WTC11 (cell line): Measurements from ENCODE around the gene ROBO1. TPM values are rescaled to one million over a fixed set of nuclear protein-coding genes. Genes with fewer than 3 reads are reported as not detected.

ENCODE experiments used
- ATAC-seq: fragments of 200-7000 bp; cut with Tn5 transposase; 2 replicates; pipeline ENCODE4 v1.10.0; 2021; ENCODE audit warnings: mild to moderate bottlenecking, moderate library complexity
- CTCF ChIA-PET: fragments of 300-600 bp; sonication (Branson Sonifier 250); formaldehyde crosslinking; loops from one replicate; lab custom pipeline; 2021; ENCODE audit warnings: antibody characterized with exemption; lab: Charles Lee
- POLR2A ChIA-PET: fragments of 350-600 bp; sonication (Branson Sonifier 250); formaldehyde crosslinking; loops from one replicate; lab custom pipeline; 2021; ENCODE audit warnings: antibody characterized with exemption; lab: Charles Lee
- DNase-seq: peaks from one replicate; pipeline ENCODE4 v3.0.0; 2021; ENCODE audit warnings: low spot score
- H3K27ac Mint-ChIP-seq: 2 replicates; pipeline ENCODE4 v1.8.0; 2021; ENCODE audit warnings: mixed read lengths
- H3K27me3 Mint-ChIP-seq: 2 replicates; pipeline ENCODE4 v1.8.0; 2021; ENCODE audit warnings: low read depth, mild to moderate bottlenecking, moderate library complexity, mixed read lengths
- H3K36me3 Mint-ChIP-seq: 2 replicates; pipeline ENCODE4 v1.8.0; 2021; ENCODE audit warnings: mixed read lengths
- H3K4me1 Mint-ChIP-seq: 2 replicates; pipeline ENCODE4 v1.8.0; 2022; ENCODE audit warnings: mixed read lengths
- H3K4me3 Mint-ChIP-seq: 2 replicates; pipeline ENCODE4 v1.8.0; 2021; ENCODE audit warnings: mild to moderate bottlenecking, moderate library complexity, mixed read lengths
- H3K9me3 Mint-ChIP-seq: 2 replicates; pipeline ENCODE4 v1.8.0; 2021; ENCODE audit warnings: mixed read lengths
- ELF4 ChIP-seq: sonication (generic); formaldehyde crosslinking; IDR thresholded peaks from 2 replicates; pipeline ENCODE4 v1.8.1; 2022; ENCODE audit warnings: low read depth, mild to moderate bottlenecking, moderate library complexity, missing genetic modification reagents
- JAZF1 ChIP-seq: fragments of 250-450 bp; sonication (Bioruptor Pico); IDR thresholded peaks from 2 replicates; pipeline ENCODE4 v1.9.0; 2021; ENCODE audit warnings: moderate library complexity, mild to moderate bottlenecking, inconsistent platforms
- NR3C1 ChIP-seq: sonication (generic); formaldehyde crosslinking; conservative IDR thresholded peaks from 2 replicates; pipeline ENCODE4 v1.8.1; 2023; ENCODE audit warnings: low read depth, mild to moderate bottlenecking, missing genetic modification reagents
- OVOL2 ChIP-seq: fragments of 250-450 bp; sonication (Bioruptor Pico); IDR thresholded peaks from 2 replicates; pipeline ENCODE4 v1.9.0; 2021; ENCODE audit warnings: mild to moderate bottlenecking, borderline replicate concordance
- RELA ChIP-seq: sonication (generic); formaldehyde crosslinking; IDR thresholded peaks from 2 replicates; pipeline ENCODE4 v1.8.1; 2022; ENCODE audit warnings: missing genetic modification reagents, mild to moderate bottlenecking, borderline replicate concordance
- SMAD3 ChIP-seq: sonication (generic); formaldehyde crosslinking; IDR thresholded peaks from 2 replicates; pipeline ENCODE4 v1.8.0; 2022; ENCODE audit warnings: missing genetic modification reagents, mild to moderate bottlenecking, borderline replicate concordance
- TCF7 ChIP-seq: sonication (generic); formaldehyde crosslinking; IDR thresholded peaks from 2 replicates; pipeline ENCODE4 v1.8.0; 2022; ENCODE audit warnings: mild to moderate bottlenecking, low read depth, missing genetic modification reagents, moderate library complexity
- ZNF396 ChIP-seq: fragments of 250-450 bp; sonication (Bioruptor Pico); IDR thresholded peaks from 2 replicates; pipeline ENCODE4 v1.8.0; 2021; ENCODE audit warnings: mild to moderate bottlenecking, moderate library complexity, borderline replicate concordance
- ZNF416 ChIP-seq: fragments of 250-450 bp; sonication (Bioruptor Pico); IDR thresholded peaks from 2 replicates; pipeline ENCODE4 v1.9.0; 2021; ENCODE audit warnings: mild to moderate bottlenecking, inconsistent platforms
- total RNA-seq: library from RNA; stranded (reverse); gene quantifications from 3 replicates; pipeline ENCODE4 v1.2.3, GENCODE V29; 2021
- TF ChIP-seq, protein P1 (sequence below): sonication (generic); formaldehyde crosslinking; IDR thresholded peaks from 2 replicates; pipeline ENCODE4 v1.8.1; 2023; ENCODE audit warnings: mild to moderate bottlenecking, missing genetic modification reagents, moderate library complexity
- TF ChIP-seq, protein P2 (sequence below): sonication (generic); formaldehyde crosslinking; conservative IDR thresholded peaks from 2 replicates; pipeline ENCODE4 v1.8.1; 2023; ENCODE audit warnings: mild to moderate bottlenecking, low read depth, missing genetic modification reagents, moderate library complexity
- TF ChIP-seq, protein P3 (sequence below): fragments of 250-450 bp; sonication (Bioruptor Pico); IDR thresholded peaks from 2 replicates; pipeline ENCODE4 v1.8.0; 2021; ENCODE audit warnings: mild to moderate bottlenecking
- TF ChIP-seq, protein P4 (sequence below): fragments of 250-450 bp; sonication (Bioruptor Pico); IDR thresholded peaks from 2 replicates; pipeline ENCODE4 v1.9.0; 2021; ENCODE audit warnings: mild to moderate bottlenecking
- TF ChIP-seq, protein P5 (sequence below): sonication (generic); formaldehyde crosslinking; IDR thresholded peaks from 2 replicates; pipeline ENCODE4 v1.8.1; 2023; ENCODE audit warnings: mild to moderate bottlenecking, missing genetic modification reagents, moderate library complexity
- TF ChIP-seq, protein P6 (sequence below): sonication (generic); formaldehyde crosslinking; IDR thresholded peaks from 2 replicates; pipeline ENCODE4 v1.8.0; 2022; ENCODE audit warnings: missing genetic modification reagents

ROBO1 gene
- total RNA-seq, 1 experiment from 2014 or later: 90.9 TPM

DNA sequence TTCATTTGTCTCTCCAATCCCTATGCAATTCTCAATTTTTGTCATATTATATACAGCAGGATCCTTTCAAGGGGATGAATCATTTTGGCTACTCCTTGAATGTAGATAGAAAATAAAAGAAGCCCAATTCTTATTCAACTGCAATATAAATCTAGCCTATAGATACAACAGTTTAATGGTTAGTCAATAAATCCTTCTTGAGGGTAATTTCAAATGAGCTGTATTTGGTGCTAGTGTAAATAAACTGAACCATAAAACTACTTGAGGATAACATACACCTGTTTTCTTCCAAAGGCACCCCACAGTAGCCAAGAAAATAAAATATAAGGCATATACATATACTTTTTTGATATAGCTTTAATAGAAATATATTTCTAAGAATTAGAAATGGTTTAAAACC, 830.3 kb downstream of the ROBO1 start:
- TF ChIP-seq, protein P1, sequence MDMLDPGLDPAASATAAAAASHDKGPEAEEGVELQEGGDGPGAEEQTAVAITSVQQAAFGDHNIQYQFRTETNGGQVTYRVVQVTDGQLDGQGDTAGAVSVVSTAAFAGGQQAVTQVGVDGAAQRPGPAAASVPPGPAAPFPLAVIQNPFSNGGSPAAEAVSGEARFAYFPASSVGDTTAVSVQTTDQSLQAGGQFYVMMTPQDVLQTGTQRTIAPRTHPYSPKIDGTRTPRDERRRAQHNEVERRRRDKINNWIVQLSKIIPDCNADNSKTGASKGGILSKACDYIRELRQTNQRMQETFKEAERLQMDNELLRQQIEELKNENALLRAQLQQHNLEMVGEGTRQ (CRISPR knock-in tag): no peak
- TF ChIP-seq RELA (CRISPR knock-in tag): no peak
- TF ChIP-seq OVOL2 (CRISPR knock-in tag): no peak
- TF ChIP-seq, protein P2, sequence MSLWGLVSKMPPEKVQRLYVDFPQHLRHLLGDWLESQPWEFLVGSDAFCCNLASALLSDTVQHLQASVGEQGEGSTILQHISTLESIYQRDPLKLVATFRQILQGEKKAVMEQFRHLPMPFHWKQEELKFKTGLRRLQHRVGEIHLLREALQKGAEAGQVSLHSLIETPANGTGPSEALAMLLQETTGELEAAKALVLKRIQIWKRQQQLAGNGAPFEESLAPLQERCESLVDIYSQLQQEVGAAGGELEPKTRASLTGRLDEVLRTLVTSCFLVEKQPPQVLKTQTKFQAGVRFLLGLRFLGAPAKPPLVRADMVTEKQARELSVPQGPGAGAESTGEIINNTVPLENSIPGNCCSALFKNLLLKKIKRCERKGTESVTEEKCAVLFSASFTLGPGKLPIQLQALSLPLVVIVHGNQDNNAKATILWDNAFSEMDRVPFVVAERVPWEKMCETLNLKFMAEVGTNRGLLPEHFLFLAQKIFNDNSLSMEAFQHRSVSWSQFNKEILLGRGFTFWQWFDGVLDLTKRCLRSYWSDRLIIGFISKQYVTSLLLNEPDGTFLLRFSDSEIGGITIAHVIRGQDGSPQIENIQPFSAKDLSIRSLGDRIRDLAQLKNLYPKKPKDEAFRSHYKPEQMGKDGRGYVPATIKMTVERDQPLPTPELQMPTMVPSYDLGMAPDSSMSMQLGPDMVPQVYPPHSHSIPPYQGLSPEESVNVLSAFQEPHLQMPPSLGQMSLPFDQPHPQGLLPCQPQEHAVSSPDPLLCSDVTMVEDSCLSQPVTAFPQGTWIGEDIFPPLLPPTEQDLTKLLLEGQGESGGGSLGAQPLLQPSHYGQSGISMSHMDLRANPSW: no peak
- TF ChIP-seq, protein P3, sequence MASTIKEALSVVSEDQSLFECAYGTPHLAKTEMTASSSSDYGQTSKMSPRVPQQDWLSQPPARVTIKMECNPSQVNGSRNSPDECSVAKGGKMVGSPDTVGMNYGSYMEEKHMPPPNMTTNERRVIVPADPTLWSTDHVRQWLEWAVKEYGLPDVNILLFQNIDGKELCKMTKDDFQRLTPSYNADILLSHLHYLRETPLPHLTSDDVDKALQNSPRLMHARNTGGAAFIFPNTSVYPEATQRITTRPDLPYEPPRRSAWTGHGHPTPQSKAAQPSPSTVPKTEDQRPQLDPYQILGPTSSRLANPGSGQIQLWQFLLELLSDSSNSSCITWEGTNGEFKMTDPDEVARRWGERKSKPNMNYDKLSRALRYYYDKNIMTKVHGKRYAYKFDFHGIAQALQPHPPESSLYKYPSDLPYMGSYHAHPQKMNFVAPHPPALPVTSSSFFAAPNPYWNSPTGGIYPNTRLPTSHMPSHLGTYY (CRISPR knock-in tag): no peak
- TF ChIP-seq, protein P4, sequence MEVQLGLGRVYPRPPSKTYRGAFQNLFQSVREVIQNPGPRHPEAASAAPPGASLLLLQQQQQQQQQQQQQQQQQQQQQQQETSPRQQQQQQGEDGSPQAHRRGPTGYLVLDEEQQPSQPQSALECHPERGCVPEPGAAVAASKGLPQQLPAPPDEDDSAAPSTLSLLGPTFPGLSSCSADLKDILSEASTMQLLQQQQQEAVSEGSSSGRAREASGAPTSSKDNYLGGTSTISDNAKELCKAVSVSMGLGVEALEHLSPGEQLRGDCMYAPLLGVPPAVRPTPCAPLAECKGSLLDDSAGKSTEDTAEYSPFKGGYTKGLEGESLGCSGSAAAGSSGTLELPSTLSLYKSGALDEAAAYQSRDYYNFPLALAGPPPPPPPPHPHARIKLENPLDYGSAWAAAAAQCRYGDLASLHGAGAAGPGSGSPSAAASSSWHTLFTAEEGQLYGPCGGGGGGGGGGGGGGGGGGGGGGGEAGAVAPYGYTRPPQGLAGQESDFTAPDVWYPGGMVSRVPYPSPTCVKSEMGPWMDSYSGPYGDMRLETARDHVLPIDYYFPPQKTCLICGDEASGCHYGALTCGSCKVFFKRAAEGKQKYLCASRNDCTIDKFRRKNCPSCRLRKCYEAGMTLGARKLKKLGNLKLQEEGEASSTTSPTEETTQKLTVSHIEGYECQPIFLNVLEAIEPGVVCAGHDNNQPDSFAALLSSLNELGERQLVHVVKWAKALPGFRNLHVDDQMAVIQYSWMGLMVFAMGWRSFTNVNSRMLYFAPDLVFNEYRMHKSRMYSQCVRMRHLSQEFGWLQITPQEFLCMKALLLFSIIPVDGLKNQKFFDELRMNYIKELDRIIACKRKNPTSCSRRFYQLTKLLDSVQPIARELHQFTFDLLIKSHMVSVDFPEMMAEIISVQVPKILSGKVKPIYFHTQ: no peak
- TF ChIP-seq ZNF416 (CRISPR knock-in tag): no peak
- no peak for TF ChIP-seq JAZF1 (CRISPR knock-in tag)
- ATAC-seq (no peak), DNase-seq (no peak)
- Mint-ChIP-seq H3K4me3 (no peak overlapping the region), H3K4me1 (no peaks in the 10 kb centered on the region), H3K9me3 (peaks cover 13% of the 10 kb centered on the region), H3K27me3 (no peaks in the 10 kb centered on the region), H3K27ac (no peak overlapping the region), H3K36me3 (peaks cover 21% of the 10 kb centered on the region)
- ChIA-PET CTCF (no interaction called here), POLR2A (no interaction called here)

DNA sequence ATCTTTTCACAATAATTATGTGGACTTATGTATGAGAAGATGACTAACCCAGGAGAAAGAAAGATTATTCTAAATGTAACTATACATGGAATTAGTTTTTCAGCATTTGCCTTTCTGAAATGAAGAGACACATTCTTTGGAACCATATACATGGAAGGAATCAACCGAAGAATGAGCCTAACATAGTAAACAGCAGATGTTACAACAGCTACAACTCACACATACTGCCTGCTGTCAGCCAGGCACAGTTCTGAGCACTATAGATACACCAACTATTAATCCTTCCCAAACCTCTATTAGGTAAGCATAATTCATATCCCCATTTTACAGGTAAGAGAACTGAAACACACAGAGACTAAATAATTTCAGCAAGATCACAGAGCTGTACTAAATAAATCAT, 840.0 kb downstream of the ROBO1 start:
- POLR2A ChIA-PET: no interaction called here
- ATAC-seq: no peak
- H3K27ac Mint-ChIP-seq: no peak overlapping the region
- no peaks in the 10 kb centered on the region for H3K27me3 Mint-ChIP-seq
- no peaks in the 10 kb centered on the region for H3K36me3 Mint-ChIP-seq
- H3K9me3 Mint-ChIP-seq: no peaks in the 10 kb centered on the region
- CTCF ChIA-PET: no interaction called here
- DNase-seq: no peak
- H3K4me3 Mint-ChIP-seq: no peak overlapping the region
- 0 out of 2 replicates have a peak, but pooled peaks cover 4% of the 10 kb centered on the region for H3K4me1 Mint-ChIP-seq
- no peak for TF ChIP-seq TCF7 (CRISPR knock-in tag)
- no peak for TF ChIP-seq NR3C1 (CRISPR knock-in tag)
- TF ChIP-seq, protein P2: no peak
- no peak for TF ChIP-seq SMAD3 (CRISPR knock-in tag)
- TF ChIP-seq, protein P5, sequence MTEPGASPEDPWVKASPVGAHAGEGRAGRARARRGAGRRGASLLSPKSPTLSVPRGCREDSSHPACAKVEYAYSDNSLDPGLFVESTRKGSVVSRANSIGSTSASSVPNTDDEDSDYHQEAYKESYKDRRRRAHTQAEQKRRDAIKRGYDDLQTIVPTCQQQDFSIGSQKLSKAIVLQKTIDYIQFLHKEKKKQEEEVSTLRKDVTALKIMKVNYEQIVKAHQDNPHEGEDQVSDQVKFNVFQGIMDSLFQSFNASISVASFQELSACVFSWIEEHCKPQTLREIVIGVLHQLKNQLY: no peak
- TF ChIP-seq ELF4: no peak
- no peak for TF ChIP-seq ZNF396 (CRISPR knock-in tag)
- TF ChIP-seq, protein P6, sequence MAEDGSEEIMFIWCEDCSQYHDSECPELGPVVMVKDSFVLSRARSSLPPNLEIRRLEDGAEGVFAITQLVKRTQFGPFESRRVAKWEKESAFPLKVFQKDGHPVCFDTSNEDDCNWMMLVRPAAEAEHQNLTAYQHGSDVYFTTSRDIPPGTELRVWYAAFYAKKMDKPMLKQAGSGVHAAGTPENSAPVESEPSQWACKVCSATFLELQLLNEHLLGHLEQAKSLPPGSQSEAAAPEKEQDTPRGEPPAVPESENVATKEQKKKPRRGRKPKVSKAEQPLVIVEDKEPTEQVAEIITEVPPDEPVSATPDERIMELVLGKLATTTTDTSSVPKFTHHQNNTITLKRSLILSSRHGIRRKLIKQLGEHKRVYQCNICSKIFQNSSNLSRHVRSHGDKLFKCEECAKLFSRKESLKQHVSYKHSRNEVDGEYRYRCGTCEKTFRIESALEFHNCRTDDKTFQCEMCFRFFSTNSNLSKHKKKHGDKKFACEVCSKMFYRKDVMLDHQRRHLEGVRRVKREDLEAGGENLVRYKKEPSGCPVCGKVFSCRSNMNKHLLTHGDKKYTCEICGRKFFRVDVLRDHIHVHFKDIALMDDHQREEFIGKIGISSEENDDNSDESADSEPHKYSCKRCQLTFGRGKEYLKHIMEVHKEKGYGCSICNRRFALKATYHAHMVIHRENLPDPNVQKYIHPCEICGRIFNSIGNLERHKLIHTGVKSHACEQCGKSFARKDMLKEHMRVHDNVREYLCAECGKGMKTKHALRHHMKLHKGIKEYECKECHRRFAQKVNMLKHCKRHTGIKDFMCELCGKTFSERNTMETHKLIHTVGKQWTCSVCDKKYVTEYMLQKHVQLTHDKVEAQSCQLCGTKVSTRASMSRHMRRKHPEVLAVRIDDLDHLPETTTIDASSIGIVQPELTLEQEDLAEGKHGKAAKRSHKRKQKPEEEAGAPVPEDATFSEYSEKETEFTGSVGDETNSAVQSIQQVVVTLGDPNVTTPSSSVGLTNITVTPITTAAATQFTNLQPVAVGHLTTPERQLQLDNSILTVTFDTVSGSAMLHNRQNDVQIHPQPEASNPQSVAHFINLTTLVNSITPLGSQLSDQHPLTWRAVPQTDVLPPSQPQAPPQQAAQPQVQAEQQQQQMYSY: no peak
